Medulla oblongata (tissue), 1 donor: ENCODE results near the gene PPP1R7.
A peak's percentile ranks its signal among the peaks of the same experiment; 100 is the strongest.

Experiments
- DNase-seq: peaks from one replicate; pipeline ENCODE4 v3.0.0-alpha.2; 2015; ENCODE audit errors: extremely low spot score

Gene PPP1R7

GRCh38 chr2:241140445-241140840 is 9.8 kb upstream of the PPP1R7 start:
- no peak for DNase-seq

GRCh38 chr2:241141214-241141770 is 9.0 kb upstream of the PPP1R7 start:
- DNase-seq: no peak

GRCh38 chr2:241142063-241142462 is 8.2 kb upstream of the PPP1R7 start:
- no peak for DNase-seq

GRCh38 chr2:241142593-241142992 is 7.7 kb upstream of the PPP1R7 start:
- no peak for DNase-seq

GRCh38 chr2:241146286-241146685 is 4.0 kb upstream of the PPP1R7 start:
- no peak for DNase-seq

- no peak for DNase-seq
These were observed 2.9 kb upstream of the PPP1R7 start for GRCh38 chr2:241147336-241147735.

- DNase-seq: no peak
These were observed 2.0 kb upstream of the PPP1R7 start for GRCh38 chr2:241148239-241148638.

- peak; percentile 97 for DNase-seq
These were observed 1.2 kb upstream of the PPP1R7 start, which contains the start of gene PASK for GRCh38 chr2:241148891-241149674. Gene PASK (minus strand): TSS chr2:241149472. CDS start chr2:241143032, 6,440 bp downstream.

GRCh38 chr2:241149675-241149924 is 667 bp upstream of the PPP1R7 start:
- no peak for DNase-seq

- DNase-seq: peak; percentile 44
These were observed 628 bp downstream of the PPP1R7 start for GRCh38 chr2:241150660-241151530.

- DNase-seq: no peak
These were observed 1.8 kb downstream of the PPP1R7 start for GRCh38 chr2:241151934-241152660.

GRCh38 chr2:241153616-241154015 is 3.3 kb downstream of the PPP1R7 start:
- no peak for DNase-seq

- no peak for DNase-seq
These were observed 4.6 kb downstream of the PPP1R7 start for GRCh38 chr2:241154915-241155314.

- DNase-seq: no peak
These were observed 5.7 kb downstream of the PPP1R7 start for GRCh38 chr2:241155936-241156335.

- peak; percentile 18 for DNase-seq
These were observed 6.7 kb downstream of the PPP1R7 start for GRCh38 chr2:241156971-241157441.

GRCh38 chr2:241157841-241158545 is 7.7 kb downstream of the PPP1R7 start:
- DNase-seq: no peak

GRCh38 chr2:241158546-241158900 is 8.3 kb downstream of the PPP1R7 start:
- no peak for DNase-seq

- DNase-seq: no peak
These were observed 8.8 kb downstream of the PPP1R7 start for GRCh38 chr2:241159116-241159515.

GRCh38 chr2:241160318-241160717 is 10.1 kb downstream of the PPP1R7 start:
- DNase-seq: no peak

- DNase-seq: peak; percentile 74
These were observed 11.5 kb downstream of the PPP1R7 start for GRCh38 chr2:241161646-241162281.

GRCh38 chr2:241163601-241164118 is 13.4 kb downstream of the PPP1R7 start:
- no peak for DNase-seq
